Activated CD4-positive, alpha-beta T cell treated with anti-CD3 and anti-CD28 coated beads for 24 hours (primary cell): ENCODE data around the gene OSCP1.

ENCODE experiments used
- DNase-seq, 2 donors: peaks; one replicate each; pipeline ENCODE4 v3.0.0-alpha.2; 2020; ENCODE audit warnings: low read depth in 2 of 2

OSCP1 gene

DNA sequence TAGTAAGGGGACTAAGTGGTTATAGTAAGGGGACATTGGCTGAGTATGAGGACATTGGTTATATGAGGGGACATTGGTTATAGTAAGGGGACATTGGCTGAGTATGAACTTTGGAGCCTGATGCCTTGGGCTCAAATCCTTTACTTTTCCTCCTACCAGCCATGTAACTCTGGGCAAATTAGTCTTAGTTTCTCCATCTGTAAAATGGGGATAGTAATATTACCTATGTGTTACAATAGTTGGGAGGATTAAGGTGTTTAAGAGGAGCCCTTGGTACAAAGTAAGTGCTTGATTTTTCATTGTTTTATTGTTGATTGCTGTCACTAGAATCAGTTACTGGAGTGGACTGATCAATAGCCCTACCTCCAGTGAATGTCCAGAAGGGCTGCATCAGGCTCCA is 2.8 kb downstream of the OSCP1 start:
- DNase-seq, result no peak

DNA sequence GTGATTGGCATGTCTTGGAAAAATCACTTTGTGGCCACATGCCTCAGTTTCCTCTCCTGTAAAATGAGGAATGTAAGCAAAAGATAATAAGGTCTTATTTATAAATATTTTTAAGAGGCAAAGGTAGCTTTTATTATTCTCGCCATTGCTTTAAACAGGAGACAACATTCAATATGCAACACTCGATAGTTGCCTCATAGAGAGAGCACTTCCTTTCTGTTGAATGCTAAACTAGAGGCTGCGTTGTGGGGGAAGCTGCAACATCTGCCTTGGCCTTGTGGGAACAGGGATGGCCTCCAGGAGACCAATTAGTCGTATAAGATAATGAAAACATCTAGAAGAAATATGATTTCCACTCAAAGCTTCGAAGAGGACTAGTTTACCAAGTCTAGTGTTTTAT is 3.5 kb downstream of the OSCP1 start:
- DNase-seq, result no peak

DNA sequence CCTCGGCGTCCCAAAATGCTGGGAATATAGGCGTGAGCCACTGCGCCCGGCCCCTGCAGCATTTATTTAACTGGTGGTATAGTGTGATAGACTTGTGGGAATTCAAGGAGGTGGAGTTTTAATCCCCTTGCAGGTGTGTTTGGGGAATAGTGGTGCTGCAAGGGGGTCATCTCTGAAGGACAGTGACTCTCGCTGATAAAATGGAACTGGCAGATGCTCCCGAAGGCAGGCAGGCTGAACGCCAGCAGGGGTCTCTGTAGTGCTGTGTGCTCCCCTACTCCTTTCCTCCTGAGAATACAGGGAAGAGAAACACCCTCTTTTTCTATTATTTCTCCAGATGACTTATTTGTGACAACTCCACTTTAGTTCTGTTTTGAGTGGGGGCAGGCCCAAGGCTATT is 4.0 kb downstream of the OSCP1 start:
- no peak for DNase-seq

DNA sequence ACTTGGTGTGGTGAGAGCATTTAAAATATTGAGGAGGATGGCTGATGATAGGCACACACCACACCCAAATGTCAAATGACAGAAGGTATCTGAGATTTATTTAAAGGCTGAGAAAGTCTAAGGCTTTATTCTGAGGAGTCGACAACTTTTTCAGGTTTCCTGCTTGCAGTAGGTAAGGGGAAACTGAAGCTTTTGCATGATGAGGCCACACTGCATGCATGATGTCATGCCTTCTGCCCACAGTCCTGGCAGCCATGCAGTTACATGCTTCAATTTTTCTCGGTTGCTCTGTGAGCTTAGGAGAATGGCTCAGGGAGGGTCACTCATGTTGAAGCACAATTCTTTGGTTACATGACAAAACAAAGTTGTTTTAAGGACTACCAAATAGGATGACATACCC is 7.0 kb downstream of the OSCP1 start:
- DNase-seq, result no peak

DNA sequence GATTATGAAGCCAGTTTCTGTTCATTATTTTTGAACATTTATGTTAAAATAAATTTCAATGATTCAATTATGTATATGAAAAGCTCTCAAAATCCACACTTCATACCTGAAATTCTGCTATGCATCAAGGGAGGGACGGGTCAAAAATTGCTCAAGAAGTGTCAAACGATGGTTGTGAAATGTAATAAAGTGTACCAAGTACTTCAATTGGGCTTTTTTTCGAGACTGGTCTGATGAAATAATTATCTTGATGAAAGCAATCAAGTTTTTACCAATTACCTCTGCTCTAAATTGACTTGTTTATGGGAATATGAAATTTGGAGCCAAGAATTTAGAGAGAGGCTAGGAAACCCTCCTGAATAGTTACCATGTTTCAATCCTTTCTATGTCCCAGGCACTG is 7.9 kb downstream of the OSCP1 start:
- DNase-seq, result no peak

DNA sequence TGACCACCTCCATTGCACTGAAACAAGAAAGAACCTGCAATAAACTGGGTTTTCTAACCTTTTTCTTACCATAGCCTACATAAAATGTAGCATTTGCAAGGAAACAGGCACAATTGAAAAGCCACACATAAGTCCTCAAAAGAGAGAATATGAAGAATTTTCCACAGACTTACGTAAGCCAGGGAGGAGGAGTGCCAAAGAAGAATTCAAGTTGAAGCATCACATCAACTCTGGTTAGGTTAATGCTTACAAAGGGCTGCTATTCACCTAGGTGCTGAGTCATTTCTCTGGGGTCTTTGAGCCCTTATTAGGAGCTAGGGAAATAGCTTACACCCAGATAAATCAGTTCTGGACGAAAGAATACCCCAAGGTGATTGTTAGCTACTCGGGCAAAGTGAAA is 9.6 kb downstream of the OSCP1 start:
- DNase-seq, result no peak

DNA sequence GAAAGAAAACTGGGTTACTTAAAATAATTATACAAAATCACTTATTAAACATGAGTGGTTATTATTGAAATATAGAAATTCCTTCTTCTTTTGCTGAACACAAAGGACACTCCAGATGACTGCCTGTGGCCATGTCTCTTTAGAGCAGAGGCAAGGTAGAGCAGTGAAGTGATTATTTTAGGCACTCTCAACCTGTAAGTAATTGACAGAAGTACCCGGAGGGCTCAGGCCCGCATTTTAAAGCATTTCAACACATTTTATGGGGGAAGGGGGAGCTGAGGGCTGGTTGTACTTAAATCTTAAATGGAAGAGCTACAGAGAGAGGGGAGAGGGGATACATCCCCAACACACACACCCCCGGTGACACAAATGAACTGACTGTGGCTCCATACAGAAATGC is 10.2 kb downstream of the OSCP1 start:
- no peak for DNase-seq

DNA sequence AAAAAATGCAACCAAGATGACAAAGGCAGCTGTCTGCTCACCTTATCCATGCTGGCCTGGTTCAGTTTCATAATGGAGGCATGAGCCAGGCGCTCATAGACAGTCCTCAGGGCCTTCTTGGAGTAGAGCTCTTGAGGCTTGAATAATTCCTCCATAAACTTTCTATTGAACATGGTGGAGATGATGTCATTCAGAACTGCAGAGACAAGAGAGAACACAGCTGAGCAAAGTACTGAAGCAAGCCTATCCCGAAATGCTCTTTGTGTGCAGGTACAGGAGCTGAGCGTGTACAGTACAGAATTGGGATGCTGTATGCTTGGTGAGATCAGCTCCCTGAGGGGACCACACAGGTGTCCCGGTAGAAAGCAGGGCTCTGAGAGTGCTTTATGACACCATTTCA is 11.5 kb downstream of the OSCP1 start:
- no peak for DNase-seq

DNA sequence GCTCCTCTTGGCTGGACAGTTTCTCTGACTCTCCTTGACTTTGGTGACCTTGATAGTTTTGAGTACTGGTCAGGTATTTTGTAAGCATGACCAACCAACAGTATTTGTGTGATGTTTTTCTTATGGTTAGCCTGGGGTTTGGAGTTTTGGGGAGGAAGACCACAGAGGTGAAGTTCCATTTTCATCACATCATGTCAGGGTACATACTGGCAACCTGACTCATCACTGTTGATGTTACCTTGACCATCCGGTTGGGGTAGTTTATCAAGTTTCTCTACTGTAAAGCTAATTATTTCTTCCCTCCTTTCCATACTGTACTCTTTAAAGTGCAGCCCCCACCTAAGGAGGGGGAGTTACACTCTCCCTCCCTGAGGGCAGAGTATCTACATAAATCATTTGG is 13.4 kb downstream of the OSCP1 start:
- no peak for DNase-seq

DNA sequence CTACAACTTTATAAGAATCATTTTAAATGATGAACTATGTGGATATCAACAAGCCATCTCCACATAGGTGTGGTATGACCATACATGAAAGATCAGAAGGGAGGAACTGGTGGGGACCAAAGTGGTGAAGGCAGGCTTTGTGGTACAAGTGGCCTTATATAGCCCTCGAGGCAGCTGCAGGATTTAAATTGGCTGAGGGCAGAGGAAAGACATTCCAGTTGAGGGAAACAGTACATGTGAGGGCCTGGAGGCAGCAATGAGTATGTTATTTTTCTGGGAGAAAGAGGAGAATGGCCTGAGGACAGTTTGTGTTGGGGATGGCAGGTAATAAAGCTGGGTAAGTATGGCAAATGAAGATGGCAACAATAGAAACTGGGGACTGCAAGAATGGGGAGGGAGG is 17.1 kb downstream of the OSCP1 start:
- no peak for DNase-seq

DNA sequence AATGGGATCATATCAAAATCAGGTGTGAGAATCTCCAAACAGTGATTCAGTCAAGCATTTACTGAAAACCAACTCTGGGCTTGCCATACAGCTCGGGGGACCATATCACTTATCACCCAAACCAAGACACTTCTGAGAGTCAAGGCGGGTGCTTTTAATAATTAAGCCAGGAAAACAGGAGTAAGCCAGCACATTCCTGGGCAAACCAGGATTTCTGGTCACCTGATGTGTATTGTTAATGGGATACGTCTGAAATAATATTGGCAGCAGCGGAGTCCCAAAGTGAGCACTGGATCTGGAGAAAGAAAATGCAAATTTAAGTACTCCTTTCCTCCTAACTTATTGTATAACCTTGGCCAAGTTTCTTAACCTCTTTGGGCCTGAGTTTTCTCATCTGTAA is 17.6 kb downstream of the OSCP1 start:
- DNase-seq, result no peak

DNA sequence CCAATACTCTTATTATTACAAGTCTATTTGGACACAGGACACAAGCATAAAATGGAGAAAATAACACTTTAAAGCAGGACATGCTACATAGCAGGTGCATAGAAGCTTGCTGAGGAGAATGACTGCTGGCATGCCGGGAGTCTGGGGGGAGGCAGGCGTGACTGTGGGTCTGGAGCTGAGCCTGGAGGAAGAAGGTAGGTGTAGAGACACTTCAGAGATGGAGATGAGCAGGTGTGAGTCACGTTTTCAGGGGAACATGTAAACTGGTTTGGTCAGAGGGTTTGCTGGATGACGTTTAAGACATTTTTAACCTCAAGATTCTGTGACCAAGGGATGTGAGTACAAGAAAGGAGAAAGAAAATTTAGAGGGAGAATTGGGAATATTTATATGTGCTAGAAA is 24.5 kb downstream of the OSCP1 start:
- no peak for DNase-seq

DNA sequence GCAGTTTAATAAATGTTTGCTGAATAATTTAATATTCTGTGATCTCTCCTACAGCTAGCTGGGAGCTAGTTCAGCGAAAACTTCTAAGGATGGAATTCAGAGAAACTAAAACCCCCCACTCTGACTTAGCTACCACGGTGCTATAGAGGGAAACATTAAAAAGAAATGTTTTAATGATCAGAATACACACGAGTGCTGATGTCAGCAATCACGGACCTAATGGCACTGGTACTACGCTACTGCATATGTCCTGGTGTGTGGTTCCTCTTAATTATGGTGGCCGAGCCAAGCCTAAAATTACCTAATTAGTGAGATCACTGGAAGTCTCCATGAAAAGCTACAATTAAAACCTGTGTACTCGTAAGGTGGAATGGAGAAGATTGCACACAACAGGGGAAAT is 28.6 kb downstream of the OSCP1 start:
- DNase-seq, result no peak

DNA sequence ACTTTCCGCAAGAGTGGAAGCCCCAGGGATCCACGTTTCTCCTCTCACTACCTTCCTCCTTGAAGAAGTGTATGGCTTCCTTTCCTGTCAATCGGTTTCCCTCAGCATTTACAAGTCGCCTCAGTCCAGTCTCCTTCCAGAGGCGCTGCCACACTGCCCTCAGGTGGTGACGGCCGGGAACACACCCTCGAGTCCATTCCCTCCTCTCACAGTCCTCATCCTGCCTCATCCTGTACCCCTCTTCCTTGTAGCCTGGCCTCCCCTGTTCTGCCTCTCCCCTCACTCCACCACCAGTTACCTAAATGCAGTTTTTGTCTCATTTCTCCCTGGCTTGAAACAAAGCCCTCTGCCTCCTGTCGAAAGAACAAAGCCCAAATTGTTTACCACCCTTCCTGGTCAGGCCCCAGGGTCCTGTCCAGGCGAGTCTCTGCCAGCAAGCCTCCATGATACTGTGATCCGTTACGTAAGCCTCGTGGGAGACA is 29.4 kb downstream of the OSCP1 start:
- DNase-seq, result peak; percentile 92 to 96

DNA sequence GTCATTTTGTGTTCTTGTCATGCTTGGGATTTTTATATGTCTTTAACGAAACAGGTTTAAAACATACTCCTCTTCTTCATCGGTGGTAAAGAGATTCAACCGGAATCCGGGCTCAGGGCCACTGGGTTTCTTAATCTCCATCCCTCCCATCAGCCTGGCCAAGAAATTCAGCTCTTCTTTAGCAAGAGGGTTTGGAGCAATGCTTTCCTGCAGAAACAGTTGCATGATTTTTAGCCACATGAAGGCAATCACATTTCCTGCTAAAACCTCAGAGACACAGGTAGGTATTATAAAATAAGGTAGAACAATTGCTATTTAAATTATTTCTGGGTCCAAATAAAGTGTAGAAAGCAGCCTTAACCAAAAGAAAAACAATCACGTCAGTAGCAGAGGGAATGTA is 29.8 kb downstream of the OSCP1 start:
- DNase-seq, result no peak

DNA sequence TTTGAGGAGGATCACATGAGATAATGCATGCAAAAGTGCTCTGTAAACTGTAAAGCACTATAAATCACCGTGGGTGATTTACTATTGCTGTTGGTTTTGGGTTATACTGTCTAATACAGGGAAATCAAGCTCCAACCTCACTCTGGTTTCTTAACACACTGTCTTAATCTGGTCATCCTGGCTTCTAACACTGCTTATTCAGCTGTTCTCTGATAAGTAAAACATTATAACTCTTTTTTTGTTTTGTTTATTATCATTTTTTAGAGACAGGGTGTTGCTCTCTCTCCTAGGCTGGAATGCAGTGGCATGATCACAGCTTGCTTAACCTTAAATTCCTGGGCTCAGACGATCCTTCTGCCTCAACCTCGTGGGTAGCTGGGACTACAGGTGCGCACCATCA is 30.7 kb downstream of the OSCP1 start:
- no peak for DNase-seq

DNA sequence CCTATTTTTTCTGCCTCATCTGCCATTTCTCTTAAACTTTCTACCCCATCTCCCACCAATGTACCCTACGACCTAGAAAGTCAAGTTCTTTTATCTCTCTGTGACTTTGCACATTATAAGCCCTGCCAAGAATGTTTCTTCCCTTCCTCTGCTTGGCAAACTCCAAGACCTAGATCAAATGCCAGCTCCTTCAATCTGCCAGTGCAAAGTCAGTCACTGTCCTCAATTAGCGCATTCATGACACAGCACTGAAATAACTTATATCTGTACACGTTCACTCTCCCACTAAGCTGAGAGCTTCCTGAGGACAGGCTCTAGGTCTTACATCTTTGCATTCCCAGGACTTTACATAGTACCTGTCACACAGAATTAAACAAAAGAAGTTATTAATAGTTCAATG is 31.1 kb downstream of the OSCP1 start:
- no peak for DNase-seq

DNA sequence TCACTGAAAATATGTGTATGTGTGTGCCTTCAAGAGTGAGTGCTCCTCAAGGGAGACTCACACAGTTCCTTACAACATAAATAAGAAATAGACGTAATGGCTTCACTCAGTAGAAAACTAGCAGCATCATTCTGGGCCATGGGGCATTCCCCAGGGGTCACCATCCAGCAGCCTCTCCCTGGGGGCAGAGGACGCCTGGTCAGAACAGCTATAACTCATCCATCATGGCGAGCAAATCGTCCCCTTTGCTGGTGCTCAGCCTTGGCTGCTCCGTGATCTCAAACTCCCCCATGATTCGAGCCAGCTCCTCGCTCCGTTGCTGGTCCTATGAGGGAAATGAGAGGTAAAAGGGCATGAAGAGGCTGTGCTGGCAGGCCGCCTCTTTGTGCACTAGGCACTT is 32.3 kb downstream of the OSCP1 start:
- no peak for DNase-seq

DNA sequence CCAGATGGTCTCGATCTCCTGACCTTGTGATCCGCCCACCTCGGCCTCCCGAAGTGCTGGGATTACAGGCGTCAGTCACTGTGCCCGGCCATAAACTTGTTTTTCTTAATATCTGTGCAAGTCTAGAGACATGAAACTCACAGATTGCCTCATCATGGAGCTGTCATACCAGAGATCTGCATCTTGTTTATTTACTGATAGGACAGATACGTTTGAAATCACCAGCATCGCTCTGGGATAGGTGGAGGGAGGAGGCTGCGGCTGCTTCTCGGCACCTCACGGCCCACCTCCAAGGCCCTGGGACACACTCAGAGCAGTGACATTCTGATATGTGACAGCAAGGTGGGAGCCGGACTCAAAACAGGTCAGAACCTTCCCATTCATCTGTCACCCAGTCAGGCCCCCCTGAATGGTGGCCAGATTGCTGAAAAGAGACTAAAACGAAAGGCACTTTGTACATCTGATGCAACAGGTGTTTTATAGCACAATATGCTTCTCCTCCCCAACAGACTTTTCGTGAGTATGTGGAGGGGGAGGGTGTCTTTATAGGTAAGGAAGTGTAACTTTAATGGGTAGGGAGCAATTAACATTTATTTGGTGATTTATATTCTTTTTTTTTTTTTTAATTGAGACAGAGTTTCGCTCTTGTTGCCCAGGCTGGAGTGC is 34.5 kb downstream of the OSCP1 start:
- no peak for DNase-seq

DNA sequence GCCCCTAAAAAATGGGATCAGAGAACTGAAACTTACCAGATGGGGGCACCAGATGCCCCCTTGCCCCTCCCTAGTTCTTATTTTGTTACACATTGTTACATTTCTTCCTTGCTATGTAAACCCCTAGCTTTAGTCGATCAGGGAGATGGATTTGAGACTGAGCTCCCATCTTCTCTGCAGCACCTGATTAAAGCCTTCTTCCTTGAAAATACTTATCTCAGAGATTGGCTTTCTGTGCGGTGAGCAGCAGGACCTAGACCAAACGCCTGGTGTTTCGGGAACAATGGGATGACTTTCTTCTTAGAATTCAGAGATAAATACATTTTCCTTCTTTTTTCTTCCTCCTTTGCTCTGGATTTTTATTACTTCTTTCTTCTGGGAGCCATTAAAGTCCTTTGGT is 35.9 kb downstream of the OSCP1 start:
- DNase-seq, result no peak

DNA sequence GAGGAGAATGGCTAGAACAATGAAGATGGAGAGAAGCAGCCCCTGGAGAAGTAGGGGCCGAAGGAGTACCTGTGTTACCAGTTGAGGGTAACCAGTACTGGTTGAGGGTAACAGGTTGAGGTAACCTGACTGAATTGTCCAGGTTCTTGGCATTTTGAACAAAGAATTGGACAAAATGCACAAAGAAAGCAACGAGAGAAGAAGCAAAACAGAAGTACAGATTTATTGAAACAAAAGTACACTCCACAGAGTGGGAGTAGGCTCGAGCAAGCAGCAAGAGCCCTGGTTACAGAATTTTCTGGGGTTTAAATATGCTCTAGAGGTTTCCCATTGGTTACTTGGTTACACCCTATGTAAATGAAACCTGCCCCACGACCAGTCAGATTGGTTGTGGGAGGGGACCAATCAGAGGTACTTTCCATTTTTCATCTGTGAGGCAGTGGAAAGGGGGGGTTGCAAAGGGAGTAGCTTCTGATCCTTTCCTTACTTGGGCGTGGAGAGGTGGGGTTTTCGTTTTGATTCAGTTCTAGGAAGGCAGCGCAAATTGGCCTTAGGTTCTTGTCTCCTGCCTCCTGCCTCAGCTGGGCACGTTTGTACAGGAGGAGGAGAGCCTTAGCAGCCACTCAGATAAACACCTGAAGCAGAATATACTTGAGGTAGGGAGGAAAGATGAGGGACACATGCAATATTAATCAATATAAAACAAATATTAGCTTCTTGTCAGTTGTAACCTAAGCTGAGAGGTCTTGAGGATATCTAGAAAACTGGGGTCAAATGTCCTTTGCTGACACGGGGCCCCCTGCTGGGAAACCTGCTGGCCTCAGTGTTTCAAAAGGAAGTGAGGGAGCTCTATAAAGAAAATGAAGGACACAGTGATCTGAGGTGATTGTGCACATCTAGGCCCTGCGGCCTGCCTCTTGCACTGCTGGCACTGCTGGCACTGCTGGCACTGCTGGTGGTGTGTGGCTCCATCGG is 38.3 kb downstream of the OSCP1 start:
- DNase-seq, result peak in 1 of 2 donors; percentile 22

DNA sequence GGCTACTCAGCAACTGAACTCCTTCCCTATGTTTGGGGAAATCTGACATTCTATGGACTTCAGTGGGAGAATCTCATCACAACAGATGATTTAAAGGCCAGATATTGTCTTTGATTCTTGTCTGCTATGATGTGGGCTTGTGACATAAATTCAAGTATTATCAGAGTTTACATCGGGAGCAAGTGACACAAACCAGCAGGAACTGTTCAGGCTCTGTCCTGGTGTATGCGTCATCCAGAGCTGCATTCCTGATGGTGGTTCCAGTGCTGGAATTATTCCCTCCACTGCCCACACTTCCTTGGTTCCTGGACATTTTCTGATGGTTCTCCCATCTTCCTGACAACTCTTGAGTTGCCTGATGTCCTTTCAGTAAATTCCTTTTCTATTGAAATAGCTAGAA is 41.8 kb downstream of the OSCP1 start:
- no peak for DNase-seq

DNA sequence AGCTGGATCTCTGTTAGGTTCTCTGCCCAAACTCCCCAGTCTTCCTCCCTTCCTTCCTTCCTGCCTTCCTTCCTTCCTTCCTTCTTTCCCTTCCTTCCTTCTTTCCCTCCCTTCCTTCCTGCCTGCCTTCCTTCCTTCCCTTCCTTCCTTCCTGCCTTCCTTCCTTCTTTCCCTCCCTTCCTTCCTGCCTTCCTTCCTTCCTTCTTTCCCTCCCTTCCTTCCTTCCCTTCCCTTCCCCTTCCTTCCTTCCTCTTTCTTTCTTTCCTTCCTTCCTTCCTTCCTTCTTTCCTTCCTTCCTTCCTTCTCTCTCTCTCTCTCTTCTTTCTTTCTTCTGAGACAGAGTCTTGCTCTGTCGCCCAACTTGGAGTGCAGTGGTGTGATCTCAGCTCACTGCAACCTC is 43.8 kb downstream of the OSCP1 start:
- no peak for DNase-seq
